OCI-LY3 (cell line): ENCODE measurements around the gene NRXN2.

Experiments
- H2AFZ ChIP-seq: fragments of 200-600, 300-600 bp; shearing (Covaris generic); 2 replicates; pipeline ENCODE4 v1.6.0; 2014; ENCODE audit warnings: antibody characterized with exemption, low read depth, low read length
- H3K27ac ChIP-seq: fragments of 200-600, 300-600 bp; sonication (generic); 2 replicates; pipeline ENCODE4 v1.5.1; 2014; ENCODE audit warnings: mild to moderate bottlenecking, low read length, moderate library complexity, mixed read lengths
- H3K27me3 ChIP-seq: fragments of 200-600, 300-600 bp; sonication (generic); 2 replicates; pipeline ENCODE4 v1.6.1; 2014; ENCODE audit warnings: low read depth, low read length, mixed read lengths
- H3K36me3 ChIP-seq: fragments of 200-600, 300-600 bp; sonication (generic); replicated peaks from 2 replicates; pipeline ENCODE3; 2014; ENCODE audit warnings: low read depth, low read length, mixed read lengths
- H3K4me1 ChIP-seq: fragments of 300-600, 200-600 bp; sonication (generic); 2 replicates; pipeline ENCODE4 v1.6.1; 2014; ENCODE audit warnings: low read length, mixed read lengths
- H3K4me2 ChIP-seq: fragments of 200-600, 300-600 bp; sonication (generic); 2 replicates; pipeline ENCODE4 v1.6.1; 2014; ENCODE audit warnings: low read length, mixed read lengths
- H3K4me3 ChIP-seq: fragments of 300-600, 200-600 bp; sonication (generic); 2 replicates; pipeline ENCODE4 v1.5.1; 2014; ENCODE audit warnings: antibody characterized with exemption, mild to moderate bottlenecking, low read length, moderate library complexity
- H3K79me2 ChIP-seq: fragments of 300-600, 200-600 bp; shearing (Covaris generic); 2 replicates; pipeline ENCODE4 v1.6.1; 2014; ENCODE audit warnings: mild to moderate bottlenecking, low read length, mixed read lengths
- H3K9ac ChIP-seq: fragments of 300-600, 200-600 bp; shearing (Covaris generic); 2 replicates; pipeline ENCODE4 v1.6.0; 2014; ENCODE audit warnings: mild to moderate bottlenecking, low read length, moderate library complexity
- H3K9me3 ChIP-seq: fragments of 200-600, 300-600 bp; shearing (Covaris generic); 2 replicates; pipeline ENCODE4 v1.6.1; 2014; ENCODE audit warnings: low read length, mixed read lengths; ENCODE audit not compliant: insufficient read depth
- H4K20me1 ChIP-seq: fragments of 200-600, 300-600 bp; sonication (generic); 2 replicates; pipeline ENCODE4 v1.6.1; 2016; ENCODE audit warnings: low read length, mixed read lengths; ENCODE audit not compliant: insufficient read depth
- EZH2phosphoT487 ChIP-seq: fragments of 200-600 bp; shearing (Covaris generic); IDR thresholded peaks from 2 replicates; pipeline ENCODE4 v1.6.1; 2018; ENCODE audit warnings: antibody characterized with exemption, mixed run types, low read depth
- TF ChIP-seq, protein P1 (sequence below): fragments of 200-600, 300-600 bp; sonication (generic); IDR thresholded peaks from 2 replicates; pipeline ENCODE4 v1.5.1; 2014; ENCODE audit warnings: antibody characterized with exemption, low read length, low read depth

The NRXN2 gene

DNA sequence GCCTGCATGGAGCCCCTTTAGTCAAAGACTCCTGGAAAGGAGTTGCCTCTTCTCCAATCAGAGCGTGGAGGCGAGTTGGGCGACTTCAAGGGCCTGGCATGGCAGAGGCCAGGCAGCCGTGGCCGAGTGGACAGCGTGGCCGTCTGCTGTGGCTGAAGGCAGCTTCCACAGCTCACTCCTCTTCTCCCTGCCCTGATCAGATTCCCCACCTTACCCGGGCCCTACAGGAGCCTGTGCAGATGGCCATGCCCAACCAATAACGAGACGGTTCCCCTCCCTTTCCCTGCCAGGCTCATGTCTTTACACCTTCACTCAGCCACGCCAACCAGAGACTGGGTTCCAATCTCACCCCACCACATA lies 152.0 kb downstream of the NRXN2 start:
- Histone ChIP-seq H3K36me3 (no peaks in the 10 kb centered on the region), H3K4me3 (no peak overlapping the region), H4K20me1 (no peaks in the 10 kb centered on the region), H3K4me1 (0 out of 2 replicates have a peak, but pooled peaks cover 5% of the 10 kb centered on the region), H3K27ac (no peak overlapping the region), H3K4me2 (no peak overlapping the region), H3K9me3 (no peaks in the 10 kb centered on the region), H2AFZ (no peak overlapping the region), H3K9ac (no peak overlapping the region), H3K27me3 (peaks cover 23% of the 10 kb centered on the region), H3K79me2 (no peaks in the 10 kb centered on the region)
- TF ChIP-seq, protein P1, sequence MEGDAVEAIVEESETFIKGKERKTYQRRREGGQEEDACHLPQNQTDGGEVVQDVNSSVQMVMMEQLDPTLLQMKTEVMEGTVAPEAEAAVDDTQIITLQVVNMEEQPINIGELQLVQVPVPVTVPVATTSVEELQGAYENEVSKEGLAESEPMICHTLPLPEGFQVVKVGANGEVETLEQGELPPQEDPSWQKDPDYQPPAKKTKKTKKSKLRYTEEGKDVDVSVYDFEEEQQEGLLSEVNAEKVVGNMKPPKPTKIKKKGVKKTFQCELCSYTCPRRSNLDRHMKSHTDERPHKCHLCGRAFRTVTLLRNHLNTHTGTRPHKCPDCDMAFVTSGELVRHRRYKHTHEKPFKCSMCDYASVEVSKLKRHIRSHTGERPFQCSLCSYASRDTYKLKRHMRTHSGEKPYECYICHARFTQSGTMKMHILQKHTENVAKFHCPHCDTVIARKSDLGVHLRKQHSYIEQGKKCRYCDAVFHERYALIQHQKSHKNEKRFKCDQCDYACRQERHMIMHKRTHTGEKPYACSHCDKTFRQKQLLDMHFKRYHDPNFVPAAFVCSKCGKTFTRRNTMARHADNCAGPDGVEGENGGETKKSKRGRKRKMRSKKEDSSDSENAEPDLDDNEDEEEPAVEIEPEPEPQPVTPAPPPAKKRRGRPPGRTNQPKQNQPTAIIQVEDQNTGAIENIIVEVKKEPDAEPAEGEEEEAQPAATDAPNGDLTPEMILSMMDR = no peak

GRCh38 chr11:64570341-64570740 lies 152.7 kb downstream of the NRXN2 start:
- H3K79me2 ChIP-seq = no peaks in the 10 kb centered on the region
- H3K4me1 ChIP-seq = 0 out of 2 replicates have a peak, but pooled peaks cover 5% of the 10 kb centered on the region
- no peak overlapping the region for H3K9ac ChIP-seq
- H3K36me3 ChIP-seq = no peaks in the 10 kb centered on the region
- H3K4me2 ChIP-seq = no peak overlapping the region
- H2AFZ ChIP-seq = no peak overlapping the region
- no peak for TF ChIP-seq EZH2phosphoT487
- TF ChIP-seq, protein P1 = no peak
- H3K27me3 ChIP-seq = peaks cover 23% of the 10 kb centered on the region
- H3K9me3 ChIP-seq = no peaks in the 10 kb centered on the region
- H4K20me1 ChIP-seq = no peaks in the 10 kb centered on the region
- H3K27ac ChIP-seq = no peak overlapping the region
- no peak overlapping the region for H3K4me3 ChIP-seq

GRCh38 chr11:64569300-64569970 lies 153.6 kb downstream of the NRXN2 start:
- Histone ChIP-seq H3K4me2 (no peak overlapping the region), H2AFZ (no peak overlapping the region), H4K20me1 (no peaks in the 10 kb centered on the region), H3K27ac (no peak overlapping the region), H3K79me2 (no peaks in the 10 kb centered on the region), H3K4me3 (no peak overlapping the region), H3K27me3 (peaks cover 16% of the 10 kb centered on the region), H3K36me3 (no peaks in the 10 kb centered on the region), H3K4me1 (0 out of 2 replicates have a peak, but pooled peaks cover 5% of the 10 kb centered on the region), H3K9me3 (no peaks in the 10 kb centered on the region), H3K9ac (no peak overlapping the region)
- TF ChIP-seq, protein P1 = no peak
- TF ChIP-seq EZH2phosphoT487 = no peak

- no peaks in the 10 kb centered on the region for H3K79me2 ChIP-seq
- H3K4me3 ChIP-seq = no peak overlapping the region
- H3K27ac ChIP-seq = no peak overlapping the region
- H2AFZ ChIP-seq = no peak overlapping the region
- no peaks in the 10 kb centered on the region for H4K20me1 ChIP-seq
- H3K9ac ChIP-seq = no peak overlapping the region
- peaks cover 11% of the 10 kb centered on the region for H3K27me3 ChIP-seq
- TF ChIP-seq, protein P1 = no peak
- no peak for TF ChIP-seq EZH2phosphoT487
- no peak overlapping the region for H3K4me2 ChIP-seq
- no peaks in the 10 kb centered on the region for H3K9me3 ChIP-seq
- no peaks in the 10 kb centered on the region for H3K36me3 ChIP-seq
- H3K4me1 ChIP-seq = 0 out of 2 replicates have a peak, but pooled peaks cover 5% of the 10 kb centered on the region
Observed at GRCh38 chr11:64568584-64569140, 154.3 kb downstream of the NRXN2 start.
